Calu3 (cell line): ENCODE results near the gene SNX30. TPM values are rescaled to one million over a fixed set of nuclear protein-coding genes. Genes with fewer than 3 reads are reported as not detected.

ENCODE experiments used
- BruUV-seq: library from RNA; stranded (reverse); fragments of 400-500 nt; replicated peaks from 2 replicates; lab custom pipeline; 2021; lab: Mats Ljungman, UMichigan
- CTCF ChIA-PET: fragments of 300-600 bp; sonication (Branson Sonifier 250); formaldehyde crosslinking; loops from one replicate; lab custom pipeline; 2022; ENCODE audit warnings: antibody characterized with exemption; lab: Charles Lee
- DNase-seq: peaks from one replicate; pipeline ENCODE4 v3.0.0; 2022
- H3K27ac Mint-ChIP-seq: one replicate; pipeline ENCODE4 v1.8.0; 2022; ENCODE audit warnings: mixed read lengths; ENCODE audit not compliant: unreplicated experiment
- H3K27me3 Mint-ChIP-seq: one replicate; pipeline ENCODE4 v1.8.0; 2022; ENCODE audit warnings: mixed read lengths; ENCODE audit not compliant: unreplicated experiment
- H3K36me3 Mint-ChIP-seq: one replicate; pipeline ENCODE4 v1.8.0; 2022; ENCODE audit warnings: mild to moderate bottlenecking, moderate library complexity, mixed read lengths; ENCODE audit not compliant: insufficient read depth, unreplicated experiment
- H3K4me1 Mint-ChIP-seq: one replicate; pipeline ENCODE4 v1.8.0; 2022; ENCODE audit warnings: mild to moderate bottlenecking, low read depth, mixed read lengths; ENCODE audit not compliant: unreplicated experiment
- H3K4me3 Mint-ChIP-seq: one replicate; pipeline ENCODE4 v1.8.0; 2022; ENCODE audit warnings: mild to moderate bottlenecking, low read depth, moderate library complexity, mixed read lengths; ENCODE audit not compliant: unreplicated experiment
- H3K9me3 Mint-ChIP-seq: one replicate; pipeline ENCODE4 v1.8.0; 2022; ENCODE audit warnings: low read depth, mixed read lengths; ENCODE audit not compliant: unreplicated experiment
- CTCF ChIP-seq: fragments of 200-600 bp; IDR thresholded peaks from one replicate; pipeline ENCODE4 v1.8.0; 2022; ENCODE audit warnings: antibody characterized with exemption; ENCODE audit not compliant: unreplicated experiment
- intact Hi-C: fragments of 100-400 bp; cut with micrococcal nuclease; formaldehyde crosslinking; loops from one replicate; pipeline ENCODE4 v1.10.0; 2022; ENCODE audit not compliant: unreplicated experiment
- total RNA-seq: library from RNA; stranded (reverse); gene quantifications from 2 replicates; pipeline ENCODE4 v1.2.3, GENCODE V29; 2022

The SNX30 gene
- total RNA-seq, 1 experiment from 2014 or later = 8.7 TPM

GRCh38 chr9:112894699-112895098 is 144.1 kb downstream of the SNX30 start:
- Mint-ChIP-seq H3K9me3 (no peaks in the 10 kb centered on the region), H3K27me3 (peaks cover 22% of the 10 kb centered on the region), H3K4me1 (no peaks in the 10 kb centered on the region), H3K27ac (no peak overlapping the region), H3K36me3 (no peaks in the 10 kb centered on the region), H3K4me3 (no peak overlapping the region)
- intact Hi-C loops = no loop called here
- no peak for DNase-seq
- no TSS peak for BruUV-seq
- CTCF ChIA-PET = no interaction called here
- no peak for TF ChIP-seq CTCF

- BruUV-seq = no TSS peak
- Mint-ChIP-seq H3K27ac (no peak overlapping the region), H3K27me3 (peaks cover 22% of the 10 kb centered on the region)
These were observed 145.6 kb downstream of the SNX30 start for GRCh38 chr9:112896131-112896530.

GRCh38 chr9:112898872-112899311 is 148.3 kb downstream of the SNX30 start:
- CTCF ChIA-PET = no interaction called here
- Mint-ChIP-seq H3K9me3 (no peaks in the 10 kb centered on the region), H3K4me1 (peaks cover 11% of the 10 kb centered on the region), H3K36me3 (no peaks in the 10 kb centered on the region), H3K4me3 (no peak overlapping the region), H3K27ac (no peak overlapping the region), H3K27me3 (peaks cover 9% of the 10 kb centered on the region)
- DNase-seq = no peak
- TF ChIP-seq CTCF = no peak
- intact Hi-C loops = no loop called here
- no TSS peak for BruUV-seq

More at GRCh38 chr9:112896131-112896530, 145.6 kb downstream of the SNX30 start:
- intact Hi-C loops = no loop called here
- no peak for DNase-seq
- Mint-ChIP-seq H3K4me3 (no peak overlapping the region), H3K36me3 (no peaks in the 10 kb centered on the region), H3K4me1 (no peaks in the 10 kb centered on the region), H3K9me3 (no peaks in the 10 kb centered on the region)
- no peak for TF ChIP-seq CTCF
- CTCF ChIA-PET = no interaction called here

GRCh38 chr9:112900488-112900887 is 149.9 kb downstream of the SNX30 start:
- Mint-ChIP-seq H3K27me3 (peaks cover 9% of the 10 kb centered on the region), H3K36me3 (no peaks in the 10 kb centered on the region), H3K9me3 (no peaks in the 10 kb centered on the region), H3K4me1 (peaks cover 11% of the 10 kb centered on the region), H3K27ac (no peak overlapping the region), H3K4me3 (no peak overlapping the region)
- BruUV-seq = no TSS peak
- CTCF ChIA-PET = no interaction called here
- intact Hi-C loops = loop anchor here (5.0 kb wide), 1 partner anchor 183 kb away; the partner anchor contains the start of gene INIP
- DNase-seq = no peak
- no peak for TF ChIP-seq CTCF
